Globus pallidus (tissue), 1 donor: ENCODE data around the gene LBX2.
"Not testable (repeated sequence)": the region's sequence is repeated elsewhere in the genome, so short reads cannot be mapped to it uniquely, and the experiment has no call there.

Source experiments
- DNase-seq: peaks from one replicate; pipeline ENCODE4 v3.0.0-alpha.2; 2015; ENCODE audit warnings: low spot score

LBX2 gene

DNA sequence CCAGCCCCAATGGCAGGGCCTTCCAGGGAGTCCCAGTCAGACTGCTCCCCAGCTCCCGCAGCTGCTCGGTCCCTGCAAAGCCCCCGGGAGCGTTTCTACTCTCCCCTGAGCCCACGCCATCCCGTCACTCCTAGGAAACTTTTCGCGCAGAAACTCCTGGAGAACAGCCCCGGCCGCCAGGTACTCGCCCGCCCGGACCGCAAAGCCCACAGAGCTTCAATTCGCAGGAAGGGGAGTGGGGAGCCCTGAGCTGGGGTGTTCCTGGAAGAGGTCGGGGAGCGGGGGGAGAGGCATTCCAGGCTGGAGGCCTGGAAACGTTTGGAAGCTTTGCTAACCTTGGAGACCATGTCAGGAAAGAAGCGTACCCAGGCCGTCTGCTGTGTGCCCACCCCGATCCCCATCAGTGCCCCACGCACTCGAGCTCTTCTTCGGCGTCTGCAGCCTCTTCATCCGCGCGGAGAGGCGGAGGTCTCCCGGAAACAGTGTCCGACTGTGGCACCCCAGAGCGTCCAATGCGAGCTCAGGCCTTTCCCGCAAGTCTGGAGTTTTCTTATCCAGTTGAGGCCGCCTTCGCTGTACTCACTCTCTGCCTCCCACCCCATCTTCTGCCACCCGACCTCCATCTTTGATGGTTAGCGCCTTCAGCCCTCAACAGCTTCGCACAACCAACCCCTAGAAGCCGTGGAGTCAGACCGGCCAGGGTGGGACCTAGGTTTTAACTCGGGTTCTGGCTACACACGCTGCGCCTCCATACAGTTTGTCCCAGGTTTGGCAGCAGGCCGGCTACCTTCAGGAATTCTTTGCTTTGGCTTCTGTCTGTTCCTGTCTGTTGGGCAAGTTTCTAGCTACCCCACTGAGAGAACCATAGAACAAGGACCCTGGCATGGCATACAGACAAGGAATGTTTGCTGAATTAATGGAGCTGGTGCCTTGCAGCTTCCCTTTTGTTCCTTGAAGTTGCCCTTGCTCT is 4.4 kb upstream of the LBX2 start:
- DNase-seq, result no peak

DNA sequence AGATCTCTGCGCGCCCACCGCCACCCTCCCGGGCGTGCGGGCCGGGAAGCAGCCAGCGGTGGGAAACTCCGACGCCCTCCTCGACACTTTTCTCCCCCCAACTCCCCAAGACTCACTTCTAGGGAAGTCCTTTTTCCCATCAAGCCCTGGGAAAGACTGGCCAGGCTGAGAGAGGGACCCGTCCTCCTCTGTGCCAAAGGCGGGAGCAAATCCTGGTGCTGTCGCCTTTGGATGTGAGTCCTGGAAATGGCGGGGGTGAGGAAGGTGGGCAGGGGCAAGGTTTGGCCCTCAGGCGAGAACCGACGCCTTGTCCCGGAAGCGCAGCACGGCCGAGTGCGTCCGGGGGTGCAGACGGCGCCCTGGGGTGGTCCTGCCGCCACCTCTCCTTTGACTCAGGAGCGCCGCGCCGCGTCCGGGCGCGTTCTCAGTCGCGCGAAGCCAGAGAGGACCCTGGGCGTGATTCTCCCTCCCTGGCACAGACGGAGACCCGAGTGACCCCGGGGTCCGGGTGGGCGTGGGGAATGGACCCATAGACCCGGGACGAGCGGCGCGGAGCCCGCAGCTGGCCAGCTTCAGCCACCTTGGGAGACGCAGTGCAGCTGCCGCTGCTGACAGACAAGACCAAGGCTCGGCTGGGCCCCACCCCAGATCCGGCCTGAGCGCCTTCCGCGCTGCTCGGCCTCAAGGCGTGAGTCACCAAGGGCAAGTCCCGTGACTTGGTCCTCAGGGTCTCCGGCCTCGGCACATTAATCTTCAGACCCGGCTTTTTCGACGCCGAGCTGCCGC is 3.5 kb upstream of the LBX2 start:
- no peak for DNase-seq

DNA sequence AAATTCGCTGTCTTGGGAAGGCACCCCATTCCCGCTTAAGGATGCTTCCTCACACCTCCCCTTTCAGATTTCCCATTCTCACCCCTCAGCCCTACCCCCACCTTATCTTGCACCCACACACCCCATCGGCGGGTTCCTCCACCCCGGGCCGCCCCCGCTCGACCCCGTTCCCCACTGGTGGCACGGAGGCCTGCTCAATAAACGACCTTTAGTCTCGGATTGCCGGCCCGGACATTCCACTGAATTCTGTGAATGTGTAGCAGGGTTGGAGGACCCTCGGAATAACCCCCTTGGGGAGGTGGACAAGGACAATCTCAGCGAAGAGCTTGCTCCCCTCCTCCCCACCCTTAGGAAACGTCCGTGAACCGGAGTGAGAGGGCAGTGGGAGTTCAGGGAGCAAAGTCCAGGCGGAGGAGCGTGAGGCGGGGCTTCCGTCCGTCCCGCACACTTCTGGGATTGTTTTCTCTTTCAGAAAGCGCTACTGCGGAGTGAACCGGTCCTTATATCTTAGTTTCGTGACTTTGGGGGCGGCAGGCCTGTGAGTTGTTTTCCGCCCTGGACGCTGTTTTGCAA is 2.8 kb upstream of the LBX2 start:
- no peak for DNase-seq

DNA sequence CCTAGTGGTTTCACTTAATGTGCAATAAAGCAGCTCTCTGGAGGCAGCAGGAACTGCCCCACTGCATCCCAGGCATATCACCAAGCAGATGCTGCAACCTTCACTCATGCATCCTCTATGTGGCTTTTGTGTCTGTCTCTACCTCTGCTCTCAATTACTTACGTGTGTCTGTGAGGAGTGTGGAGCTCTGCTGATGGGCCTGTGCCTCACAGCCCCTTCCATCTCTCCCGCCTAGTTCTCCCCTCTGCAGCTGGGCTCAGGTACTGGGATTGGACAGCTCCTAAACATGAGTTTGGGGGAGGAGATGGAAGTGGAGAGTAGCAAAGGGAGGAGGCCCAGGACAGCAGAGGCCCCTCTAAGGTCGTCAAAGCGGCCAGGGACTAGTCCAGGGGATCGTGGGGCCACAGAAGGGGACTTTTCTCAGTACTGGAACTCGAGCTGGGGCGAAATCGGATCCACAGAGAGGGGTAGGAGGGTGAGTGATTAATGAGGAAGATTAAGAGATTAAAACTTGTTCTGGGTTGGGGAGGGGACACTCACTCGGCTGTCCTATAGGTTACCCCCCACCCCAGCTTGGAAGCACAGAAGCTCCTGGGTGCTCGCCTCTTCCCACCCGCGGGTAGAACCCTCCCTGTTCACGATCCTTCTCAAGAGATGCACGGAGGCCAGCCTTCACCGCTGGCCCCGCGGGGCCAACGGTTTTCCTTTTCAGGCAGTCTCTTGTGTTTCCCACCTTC is 2.1 kb upstream of the LBX2 start:
- no peak for DNase-seq

DNA sequence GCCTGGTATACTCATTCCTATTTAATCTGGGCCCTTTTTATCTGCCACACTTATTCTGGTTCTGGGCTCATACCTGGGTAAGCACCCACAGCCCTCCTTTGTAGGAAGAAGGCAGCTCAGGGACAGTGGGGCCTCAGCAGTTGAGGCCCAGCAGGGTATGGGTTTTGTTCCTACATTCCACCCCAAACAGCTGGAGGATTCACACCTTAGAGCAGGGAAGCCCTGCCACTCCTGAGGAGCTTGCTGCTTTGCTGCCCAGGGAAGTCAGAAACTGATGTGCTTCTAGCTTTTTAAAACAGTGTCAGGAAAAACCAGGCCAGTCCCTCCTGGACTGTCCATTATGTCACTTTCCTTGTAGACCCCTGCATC is 1.2 kb upstream of the LBX2 start:
- DNase-seq, result no peak

DNA sequence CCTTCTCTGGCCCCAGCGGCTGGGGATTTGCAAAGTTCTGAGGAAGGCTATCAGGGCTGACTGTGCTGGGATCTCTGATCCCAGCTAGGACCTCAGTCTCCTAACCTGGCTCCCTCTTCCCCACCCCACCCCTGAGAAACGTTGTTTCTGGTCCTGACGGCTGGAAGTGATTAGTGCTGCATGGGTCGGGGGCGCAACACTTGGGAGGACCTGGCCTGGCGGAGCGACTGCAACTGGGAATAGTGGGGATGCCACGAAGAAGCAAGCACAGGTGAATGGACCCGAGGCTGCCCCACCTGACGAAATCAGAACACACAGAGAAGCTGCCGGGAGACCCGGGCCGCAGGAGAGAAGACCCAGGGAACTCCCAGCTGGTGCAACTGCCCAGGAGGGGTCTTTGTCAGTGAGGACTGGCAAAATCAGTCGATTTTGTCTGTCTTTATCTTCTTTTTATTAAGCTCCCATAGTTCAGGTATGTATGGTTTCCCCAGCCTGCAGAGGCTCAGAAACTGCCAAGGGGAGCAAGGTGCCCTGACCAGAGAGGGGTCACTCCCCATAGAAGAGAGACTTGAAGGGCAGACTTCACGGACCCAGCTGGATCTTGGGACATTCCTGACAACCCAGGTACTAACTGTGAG is 656 bp upstream of the LBX2 start:
- DNase-seq, result no peak

DNA sequence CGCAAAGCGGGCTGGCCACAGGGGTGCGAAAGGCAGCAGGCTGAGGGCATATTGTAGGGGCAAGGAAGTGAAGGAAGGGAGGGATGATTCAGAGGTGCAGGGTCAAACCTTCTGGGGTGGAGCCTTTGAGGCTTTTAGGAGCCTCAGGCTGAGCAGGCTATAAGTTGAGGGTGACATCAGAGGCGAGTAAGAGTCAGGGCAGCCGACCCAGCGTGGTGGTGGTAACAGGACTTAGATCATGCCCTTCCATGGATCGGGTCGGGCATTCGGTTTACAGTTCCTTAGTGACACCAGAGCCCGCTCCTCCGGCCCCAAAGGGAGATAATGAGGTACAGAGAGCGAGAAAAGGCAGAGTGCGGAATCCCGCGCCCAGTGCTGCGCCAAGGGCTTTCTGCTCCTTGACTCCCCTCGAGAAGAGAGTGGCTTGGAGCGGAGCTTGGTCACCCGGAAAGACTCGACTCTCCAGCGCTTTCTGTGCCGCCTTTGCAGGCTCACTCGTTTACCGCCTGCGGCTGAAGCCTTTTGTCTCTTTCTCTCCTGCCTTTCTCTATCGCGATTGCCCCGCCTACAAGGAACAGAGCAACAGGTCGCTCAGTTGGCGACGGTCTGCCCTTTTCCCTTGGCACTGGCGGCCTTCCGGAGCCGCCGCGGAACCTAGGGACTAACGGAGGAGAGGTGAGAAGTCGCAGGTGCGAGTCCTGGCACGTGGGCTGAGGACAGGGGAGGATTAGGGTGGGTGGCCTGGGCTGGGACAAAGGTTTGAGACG is 720 bp downstream of the LBX2 start:
- DNase-seq, result no peak

DNA sequence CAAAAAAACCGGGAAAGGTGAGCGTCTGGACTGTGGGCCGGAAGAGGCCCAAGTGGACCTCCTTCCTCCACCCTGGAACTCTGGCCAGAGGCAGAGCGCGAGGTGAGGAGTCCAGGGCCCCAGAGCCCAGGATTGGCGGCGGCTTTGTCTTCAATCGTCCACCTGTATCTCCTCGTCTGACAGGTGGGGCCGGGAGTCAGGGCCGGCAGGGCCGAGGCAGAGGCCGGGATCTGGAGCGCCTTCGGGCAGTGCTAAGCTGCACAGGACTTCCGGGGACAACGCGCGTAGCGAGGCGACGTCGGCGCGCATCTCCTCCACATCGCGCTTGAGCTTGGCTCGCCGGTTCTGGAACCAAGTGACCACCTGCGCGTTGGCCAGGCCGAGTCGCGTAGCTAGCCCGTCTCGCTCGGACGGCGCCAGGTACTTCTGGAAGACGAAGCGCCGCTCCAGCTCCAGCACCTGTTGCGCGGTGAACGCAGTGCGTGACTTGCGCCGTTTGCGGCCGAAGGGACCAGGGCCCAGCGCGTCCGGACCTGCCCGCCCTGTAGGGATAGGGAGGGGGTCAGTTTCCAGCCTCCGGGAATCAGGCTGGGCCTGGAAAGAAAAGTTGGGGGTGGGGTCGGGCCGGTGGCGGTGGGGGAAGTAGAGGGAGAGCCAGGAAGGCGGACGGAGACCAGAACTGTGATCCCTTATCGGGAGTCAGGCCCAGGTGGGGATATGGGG is 1.5 kb downstream of the LBX2 start:
- no peak for DNase-seq

DNA sequence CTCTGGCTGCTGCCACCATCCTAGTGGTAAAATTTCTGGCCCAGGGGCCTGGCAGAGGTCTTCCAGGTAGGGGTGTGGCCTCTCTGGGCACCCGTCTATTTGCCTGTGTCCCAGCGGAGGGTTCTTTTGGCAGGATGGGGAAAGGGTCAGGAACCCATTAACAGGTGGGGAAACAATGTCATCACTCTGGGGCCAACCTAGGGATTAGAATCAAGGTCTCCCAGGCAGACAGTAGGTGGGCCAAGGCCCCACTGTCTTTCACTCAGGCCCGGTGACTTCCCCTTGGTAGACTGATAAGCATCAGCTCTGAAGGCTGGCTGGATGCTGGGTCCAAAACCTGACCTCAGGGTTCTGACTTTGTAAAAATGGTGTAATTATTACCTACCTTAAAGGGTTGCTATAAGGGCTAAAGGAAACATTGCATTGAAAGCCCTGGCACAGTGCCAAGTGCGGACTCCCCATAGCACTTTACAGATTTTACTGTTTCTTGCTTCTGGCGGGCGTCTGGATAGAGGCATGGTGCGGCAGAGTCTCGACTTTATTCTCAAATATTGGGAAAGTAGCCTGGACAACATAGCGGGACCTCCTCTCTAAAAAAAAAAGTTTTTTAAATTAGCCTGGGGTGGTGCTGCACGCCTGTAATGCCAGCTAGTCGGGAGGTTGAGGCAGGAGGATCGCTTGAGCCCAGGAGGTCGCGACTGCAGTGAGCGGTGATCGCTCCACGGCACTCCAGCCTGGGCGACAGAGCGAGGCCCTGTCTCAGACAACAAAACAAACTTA is 2.2 kb downstream of the LBX2 start:
- DNase-seq, result no peak

DNA sequence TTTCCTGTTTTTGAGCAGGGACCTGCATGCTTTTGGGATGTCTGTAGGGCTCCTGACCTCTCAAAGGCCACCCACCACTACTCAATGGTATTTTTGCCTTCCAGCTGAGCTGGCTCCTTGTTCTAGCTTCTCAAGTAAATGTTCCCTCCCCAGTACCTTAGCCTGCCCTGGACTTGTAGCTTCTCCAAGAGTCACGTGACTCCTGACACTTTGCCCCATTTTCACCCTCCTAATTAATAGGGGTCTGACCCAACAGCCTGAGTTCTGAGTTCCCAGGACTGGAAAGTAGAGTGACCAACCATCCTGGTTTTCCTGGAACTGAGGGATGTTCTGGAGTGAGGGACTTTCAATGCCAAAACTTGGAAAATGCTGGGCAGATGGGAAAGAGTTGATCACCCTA is 4.0 kb downstream of the LBX2 start:
- DNase-seq, result no peak

DNA sequence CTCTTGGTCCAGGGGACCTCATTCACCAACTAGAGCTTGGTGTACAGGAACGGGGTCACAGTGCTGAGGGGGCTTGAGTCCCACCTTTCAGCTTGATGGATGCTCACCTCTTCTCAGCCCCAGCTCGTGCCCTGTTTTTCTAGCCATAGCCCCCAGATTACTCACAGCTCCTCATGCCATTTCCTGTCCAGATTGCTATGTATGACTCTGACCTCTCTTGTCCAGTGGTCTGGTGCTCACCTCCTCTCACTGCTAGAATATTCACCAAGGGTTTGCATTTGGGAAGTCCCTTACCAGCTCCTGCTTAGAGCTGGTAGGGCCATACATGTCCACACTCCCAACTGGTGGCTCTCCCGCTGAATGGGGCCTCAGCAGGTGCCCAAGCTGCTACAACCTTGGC is 5.9 kb downstream of the LBX2 start:
- no peak for DNase-seq

DNA sequence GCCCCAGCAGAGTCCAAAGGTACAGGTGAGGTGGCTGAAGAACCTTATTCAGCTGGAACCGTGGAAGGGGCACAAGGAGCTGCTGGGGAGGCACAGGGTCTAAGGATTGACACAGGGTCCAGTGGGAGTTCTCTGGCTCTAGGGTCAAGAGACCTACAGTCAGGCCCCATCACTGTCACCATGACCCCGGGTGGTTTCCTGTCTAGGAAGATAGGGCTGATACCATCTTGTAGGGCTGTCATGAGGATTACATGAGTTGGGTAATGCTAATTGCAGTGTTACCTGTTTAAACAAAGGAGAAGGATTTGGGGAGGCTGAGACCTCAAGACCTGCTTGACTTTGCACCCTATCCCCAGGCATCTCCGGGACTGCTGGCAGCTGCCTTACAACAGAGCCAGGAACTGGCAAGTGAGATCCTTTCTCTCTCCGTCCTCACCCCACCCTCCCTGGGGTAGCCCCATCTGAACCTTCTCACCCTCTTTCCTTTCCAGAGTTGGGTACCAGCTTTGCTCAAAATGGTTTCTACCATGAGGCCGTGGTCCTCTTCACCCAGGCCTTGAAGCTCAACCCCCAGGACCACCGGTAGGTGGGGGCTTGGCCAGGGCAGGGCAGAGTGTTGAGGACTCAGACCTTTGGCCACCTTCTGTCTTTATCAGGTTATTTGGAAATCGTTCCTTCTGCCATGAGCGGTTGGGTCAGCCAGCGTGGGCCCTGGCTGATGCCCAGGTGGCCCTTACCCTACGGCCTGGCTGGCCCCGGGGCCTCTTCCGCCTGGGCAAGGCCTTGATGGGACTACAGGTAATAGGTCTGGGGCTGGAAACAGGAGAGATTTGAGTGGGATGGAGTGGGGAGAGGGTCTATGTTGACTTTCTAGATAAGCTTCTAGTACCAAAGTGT is 7.5 kb downstream of the LBX2 start:
- DNase-seq, result no peak

DNA sequence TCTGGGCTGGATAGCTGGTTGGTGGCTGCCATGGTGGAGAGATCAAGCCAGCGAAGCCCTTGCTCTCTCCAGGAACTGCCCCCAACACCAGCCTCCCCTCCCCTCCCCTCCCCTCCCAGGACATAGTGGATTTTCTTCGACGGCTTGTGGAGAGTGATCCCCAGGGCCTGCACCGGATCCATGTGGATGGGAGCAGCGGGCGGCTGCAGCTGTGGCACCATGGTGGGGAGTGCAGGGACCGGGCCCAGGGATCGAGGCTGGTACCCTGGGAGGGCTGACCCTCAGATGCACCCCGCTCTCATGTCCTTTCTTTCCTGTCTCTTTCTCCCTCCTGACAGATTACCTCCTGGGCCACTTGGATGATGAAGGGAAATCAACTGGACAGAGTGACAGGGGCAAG is 9.5 kb downstream of the LBX2 start:
- DNase-seq, result no peak

DNA sequence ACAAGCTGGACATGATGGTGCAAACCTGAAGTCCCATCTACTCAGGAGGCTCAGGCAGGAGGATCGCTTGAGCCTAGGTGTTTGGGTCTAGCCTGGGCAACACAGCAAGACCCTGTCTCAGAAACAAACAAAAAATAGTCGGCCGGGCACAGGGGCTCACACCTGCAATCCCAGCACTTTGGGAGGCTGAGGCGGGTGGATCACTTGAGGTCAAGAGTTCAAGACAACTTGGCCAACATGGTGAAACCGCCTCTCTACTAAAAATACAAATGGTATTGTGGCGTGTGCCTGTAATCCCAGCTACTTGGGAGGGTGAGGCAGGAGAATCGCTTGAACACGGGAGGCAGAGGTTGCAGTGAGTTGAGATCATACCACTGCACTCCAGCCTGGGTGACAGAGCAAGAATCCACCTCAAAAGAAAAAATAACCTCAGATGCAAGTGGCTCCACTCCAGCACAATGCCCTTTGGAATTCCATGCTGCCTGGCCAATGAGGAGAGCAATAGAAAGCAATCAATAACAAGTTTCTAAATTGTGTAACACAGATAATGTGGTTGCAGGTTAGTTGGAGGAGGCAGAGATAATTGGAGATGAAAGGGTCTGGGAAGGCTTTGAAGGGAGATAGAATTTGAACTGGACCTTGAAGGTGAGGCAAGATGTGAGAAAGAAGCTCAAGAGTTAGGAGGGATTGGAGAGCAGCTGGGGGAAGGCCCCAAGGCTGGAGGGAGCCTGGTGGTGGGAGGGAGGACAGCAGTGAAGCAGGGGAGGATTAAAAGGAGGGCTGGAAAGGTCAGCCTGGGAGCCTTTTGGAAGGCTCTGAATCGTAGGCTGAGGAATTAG is 10.5 kb downstream of the LBX2 start:
- DNase-seq, result no peak

DNA sequence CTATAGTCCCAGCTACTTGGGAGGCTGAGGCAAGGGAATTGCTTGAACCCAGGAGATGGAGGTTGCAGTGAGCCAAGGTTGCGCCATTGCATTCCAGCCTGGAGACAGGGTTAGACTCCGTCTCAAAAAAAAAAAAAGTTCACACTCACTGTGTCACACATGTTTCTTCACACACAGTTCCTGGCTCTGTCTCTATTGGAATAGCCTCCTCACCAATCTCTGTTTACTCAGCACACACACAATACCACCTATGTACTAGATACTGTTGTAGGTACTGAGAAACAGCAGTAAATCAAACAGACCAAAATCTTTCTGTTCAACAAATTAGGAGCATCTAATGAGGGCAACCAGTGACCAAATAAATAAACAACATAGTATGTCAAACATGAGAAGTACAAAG is 13.3 kb downstream of the LBX2 start:
- no peak for DNase-seq

DNA sequence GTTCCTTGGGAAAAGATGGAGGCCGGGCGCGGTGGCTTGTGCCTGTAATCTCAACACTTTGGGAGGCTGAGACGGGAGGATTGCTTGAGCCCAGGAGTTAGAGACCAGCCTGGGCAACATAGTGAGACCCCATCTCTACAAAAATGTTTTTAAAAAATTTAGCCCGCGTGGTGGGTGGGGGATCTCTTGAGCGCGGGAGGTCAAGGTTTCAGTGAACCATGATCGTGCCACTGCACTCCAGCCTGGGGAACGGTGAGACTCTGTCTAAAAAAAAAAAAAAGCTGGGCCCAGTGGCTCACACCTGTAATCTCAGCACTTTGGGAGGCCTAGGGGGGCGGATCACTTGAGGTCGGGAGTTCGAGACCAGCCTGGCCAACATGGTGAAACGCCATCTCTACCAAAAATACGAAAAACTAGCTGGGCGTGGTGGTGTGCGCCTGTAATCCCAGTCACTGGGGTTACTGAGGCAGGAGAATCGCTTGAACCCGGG is 15.7 kb downstream of the LBX2 start:
- DNase-seq, result not testable (repeated sequence)
